ENCODE measurements around the gene TLL1. TPM values are rescaled to one million over a fixed set of nuclear protein-coding genes. Genes with fewer than 3 reads are reported as not detected.

The TLL1 gene
- total and polyA plus RNA-seq, 3 experiments from 2014 or later = not detected

DNA sequence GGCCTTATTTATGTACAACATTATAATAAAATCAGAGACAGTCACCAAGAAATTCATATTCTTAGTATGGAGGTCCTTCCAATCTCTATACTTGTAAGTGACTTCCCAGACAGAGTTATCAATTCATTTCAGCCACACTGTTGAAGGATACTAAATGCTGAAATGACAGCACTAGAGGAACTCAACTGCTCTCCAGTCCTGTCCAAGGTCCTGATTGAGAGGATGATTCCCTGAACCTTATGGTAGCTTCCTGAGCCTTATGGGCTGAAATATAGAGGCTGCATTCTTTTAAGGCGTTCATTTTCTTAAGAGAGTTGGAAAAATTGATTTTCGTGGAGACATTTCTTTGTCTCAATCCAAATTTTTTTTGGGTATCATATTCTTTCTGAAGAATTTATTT, 205.9 kb downstream of the TLL1 start:
- H3K4me3 Mint-ChIP-seq = no peak overlapping the region
- CTCF ChIA-PET = no interaction called here
- H3K9me3 ChIP-seq (ENCODE audit: low read length) = no peaks in the 10 kb centered on the region
- H3K4me1 Mint-ChIP-seq = no peaks in the 10 kb centered on the region
- no peak overlapping the region for H3K27ac Mint-ChIP-seq
- no peaks in the 10 kb centered on the region for H3K36me3 ChIP-seq (ENCODE audit: insufficient read depth, low read length)
- no peak for DNase-seq
- peaks cover 0 to 21% (median 5%) of the 10 kb centered on the region in 5 donors for H3K9me3 Mint-ChIP-seq
- no peak overlapping the region for H3K27ac ChIP-seq (ENCODE audit: low read depth, low read length)
- POLR2A ChIA-PET = no interaction called here
- H3K27me3 ChIP-seq (ENCODE audit: insufficient read depth, low read length, poor library complexity, severe bottlenecking) = no peaks in the 10 kb centered on the region
- no peak overlapping the region for H3K4me3 ChIP-seq (ENCODE audit: low read length)
- H3K27me3 Mint-ChIP-seq = no peaks in the 10 kb centered on the region
- no peaks in the 10 kb centered on the region for H3K4me1 ChIP-seq (ENCODE audit: insufficient read depth, low read length)
- no peaks in the 10 kb centered on the region for H3K36me3 Mint-ChIP-seq

- Histone ChIP-seq H3K27me3 (ENCODE audit: insufficient read depth, low read length, poor library complexity, severe bottlenecking) (no peaks in the 10 kb centered on the region), H3K27ac (ENCODE audit: low read depth, low read length) (no peak overlapping the region), H3K4me3 (ENCODE audit: low read length) (no peak overlapping the region), H3K36me3 (ENCODE audit: insufficient read depth, low read length) (no peaks in the 10 kb centered on the region), H3K4me1 (ENCODE audit: insufficient read depth, low read length) (no peaks in the 10 kb centered on the region), H3K9me3 (ENCODE audit: low read length) (no peaks in the 10 kb centered on the region)
- Mint-ChIP-seq H3K9me3 (peaks cover 0 to 6% (median 0%) of the 10 kb centered on the region in 5 donors), H3K4me3 (no peak overlapping the region), H3K4me1 (no peaks in the 10 kb centered on the region), H3K27ac (no peak overlapping the region), H3K36me3 (no peaks in the 10 kb centered on the region), H3K27me3 (no peaks in the 10 kb centered on the region)
- DNase-seq = no peak
- ChIA-PET CTCF (no interaction called here), POLR2A (no interaction called here)
Observed at GRCh38 chr4:166087569-166087968, 214.5 kb downstream of the TLL1 start.

GRCh38 chr4:166088576-166088975, 215.5 kb downstream of the TLL1 start:
- H3K36me3 Mint-ChIP-seq = no peaks in the 10 kb centered on the region
- no peaks in the 10 kb centered on the region for H3K4me1 ChIP-seq (ENCODE audit: insufficient read depth, low read length)
- no peak overlapping the region for H3K4me3 Mint-ChIP-seq
- POLR2A ChIA-PET = no interaction called here
- H3K4me3 ChIP-seq (ENCODE audit: low read length) = no peak overlapping the region
- no peak overlapping the region for H3K27ac ChIP-seq (ENCODE audit: low read depth, low read length)
- H3K9me3 Mint-ChIP-seq = peaks cover 0 to 4% (median 0%) of the 10 kb centered on the region in 5 donors
- no peak for DNase-seq
- H3K27ac Mint-ChIP-seq = peak overlapping the region in 1 of 8 donors; percentile 19
- CTCF ChIA-PET = no interaction called here
- H3K27me3 ChIP-seq (ENCODE audit: insufficient read depth, low read length, poor library complexity, severe bottlenecking) = no peaks in the 10 kb centered on the region
- H3K27me3 Mint-ChIP-seq = no peaks in the 10 kb centered on the region
- H3K4me1 Mint-ChIP-seq = no peaks in the 10 kb centered on the region
- no peaks in the 10 kb centered on the region for H3K36me3 ChIP-seq (ENCODE audit: insufficient read depth, low read length)
- no peaks in the 10 kb centered on the region for H3K9me3 ChIP-seq (ENCODE audit: low read length)

DNA sequence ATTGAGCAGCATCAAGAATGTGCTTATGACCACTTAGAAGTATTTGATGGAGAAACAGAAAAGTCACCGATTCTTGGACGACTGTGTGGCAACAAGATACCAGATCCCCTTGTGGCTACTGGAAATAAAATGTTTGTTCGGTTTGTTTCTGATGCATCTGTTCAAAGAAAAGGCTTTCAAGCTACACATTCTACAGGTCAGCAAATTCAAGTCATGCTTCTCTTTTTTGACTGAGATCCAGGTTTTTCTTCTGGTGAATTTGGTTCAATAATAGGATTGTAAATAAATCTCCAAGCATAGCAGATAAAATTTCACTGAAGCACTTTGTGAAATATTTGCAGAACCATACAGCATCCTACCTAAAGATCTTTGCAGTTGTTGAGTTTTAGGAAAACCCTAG, 218.1 kb downstream of the TLL1 start:
- H3K27ac Mint-ChIP-seq = no peak overlapping the region
- Histone ChIP-seq H3K4me3 (ENCODE audit: low read length) (no peak overlapping the region), H3K4me1 (ENCODE audit: insufficient read depth, low read length) (no peaks in the 10 kb centered on the region), H3K36me3 (ENCODE audit: insufficient read depth, low read length) (no peaks in the 10 kb centered on the region), H3K27me3 (ENCODE audit: insufficient read depth, low read length, poor library complexity, severe bottlenecking) (no peaks in the 10 kb centered on the region), H3K27ac (ENCODE audit: low read depth, low read length) (no peak overlapping the region), H3K9me3 (ENCODE audit: low read length) (no peaks in the 10 kb centered on the region)
- ChIA-PET POLR2A (no interaction called here), CTCF (no interaction called here)
- no peak for DNase-seq
- no peaks in the 10 kb centered on the region for H3K27me3 Mint-ChIP-seq
- no peak overlapping the region for H3K4me3 Mint-ChIP-seq
- H3K9me3 Mint-ChIP-seq = no peaks in the 10 kb centered on the region
- H3K36me3 Mint-ChIP-seq = no peaks in the 10 kb centered on the region
- H3K4me1 Mint-ChIP-seq = no peaks in the 10 kb centered on the region

GRCh38 chr4:166091912-166092510, 219.0 kb downstream of the TLL1 start:
- CTCF ChIA-PET = no interaction called here
- POLR2A ChIA-PET = no interaction called here
- H3K4me3 ChIP-seq (ENCODE audit: low read length) = no peak overlapping the region
- no peaks in the 10 kb centered on the region for H3K27me3 ChIP-seq (ENCODE audit: insufficient read depth, low read length, poor library complexity, severe bottlenecking)
- Mint-ChIP-seq H3K4me1 (no peaks in the 10 kb centered on the region), H3K4me3 (no peak overlapping the region), H3K27ac (no peak overlapping the region), H3K27me3 (no peaks in the 10 kb centered on the region), H3K36me3 (no peaks in the 10 kb centered on the region), H3K9me3 (no peaks in the 10 kb centered on the region)
- no peaks in the 10 kb centered on the region for H3K4me1 ChIP-seq (ENCODE audit: insufficient read depth, low read length)
- no peak overlapping the region for H3K27ac ChIP-seq (ENCODE audit: low read depth, low read length)
- no peaks in the 10 kb centered on the region for H3K9me3 ChIP-seq (ENCODE audit: low read length)
- no peaks in the 10 kb centered on the region for H3K36me3 ChIP-seq (ENCODE audit: insufficient read depth, low read length)
- DNase-seq = no peak

- Histone ChIP-seq H3K27ac (ENCODE audit: low read depth, low read length) (no peak overlapping the region), H3K4me3 (ENCODE audit: low read length) (no peak overlapping the region)
- CTCF ChIA-PET = no interaction called here
Observed at GRCh38 chr4:166092797-166093290, 219.8 kb downstream of the TLL1 start.

GRCh38 chr4:166104623-166105022, 231.6 kb downstream of the TLL1 start:
- no peaks in the 10 kb centered on the region for H3K4me1 ChIP-seq (ENCODE audit: insufficient read depth, low read length)
- CTCF ChIA-PET = no interaction called here
- DNase-seq = no peak
- no peaks in the 10 kb centered on the region for H3K27me3 Mint-ChIP-seq
- no peak overlapping the region for H3K27ac Mint-ChIP-seq
- H3K9me3 ChIP-seq (ENCODE audit: low read length) = no peaks in the 10 kb centered on the region
- no peak overlapping the region for H3K4me3 ChIP-seq (ENCODE audit: low read length)
- H3K36me3 ChIP-seq (ENCODE audit: insufficient read depth, low read length) = no peaks in the 10 kb centered on the region
- H3K27ac ChIP-seq (ENCODE audit: low read depth, low read length) = no peak overlapping the region
- no peaks in the 10 kb centered on the region for H3K27me3 ChIP-seq (ENCODE audit: insufficient read depth, low read length, poor library complexity, severe bottlenecking)
- H3K4me1 Mint-ChIP-seq = no peaks in the 10 kb centered on the region
- H3K36me3 Mint-ChIP-seq = no peaks in the 10 kb centered on the region
- peaks cover 2 to 13% (median 4%) of the 10 kb centered on the region in 5 donors for H3K9me3 Mint-ChIP-seq
- H3K4me3 Mint-ChIP-seq = no peak overlapping the region
- POLR2A ChIA-PET = no interaction called here

More at GRCh38 chr4:166092797-166093290, 219.8 kb downstream of the TLL1 start:
- Mint-ChIP-seq H3K4me3 (no peak overlapping the region), H3K4me1 (no peaks in the 10 kb centered on the region), H3K27me3 (no peaks in the 10 kb centered on the region), H3K36me3 (no peaks in the 10 kb centered on the region), H3K27ac (no peak overlapping the region), H3K9me3 (no peaks in the 10 kb centered on the region)
- POLR2A ChIA-PET = no interaction called here
- no peak for DNase-seq
- Histone ChIP-seq H3K36me3 (ENCODE audit: insufficient read depth, low read length) (no peaks in the 10 kb centered on the region), H3K27me3 (ENCODE audit: insufficient read depth, low read length, poor library complexity, severe bottlenecking) (no peaks in the 10 kb centered on the region), H3K9me3 (ENCODE audit: low read length) (no peaks in the 10 kb centered on the region), H3K4me1 (ENCODE audit: insufficient read depth, low read length) (no peaks in the 10 kb centered on the region)

DNA sequence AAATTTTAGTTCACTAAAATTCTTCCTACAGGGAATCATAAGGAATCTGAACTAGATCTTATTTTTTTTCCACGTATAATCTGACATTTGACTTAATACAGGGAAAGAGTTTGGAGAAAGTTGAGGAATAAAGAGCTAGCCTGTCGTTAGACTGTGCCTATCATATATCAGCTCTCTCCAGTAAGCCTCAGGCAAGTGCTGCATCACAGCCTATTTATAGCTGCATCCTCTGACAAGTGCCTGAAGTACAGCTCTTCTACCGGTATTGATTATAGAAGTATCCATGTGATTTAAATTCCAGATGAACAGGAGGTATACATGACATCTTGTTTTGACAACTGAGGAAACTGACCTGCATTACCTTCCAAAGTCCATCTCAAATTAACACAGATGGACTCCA, 248.9 kb downstream of the TLL1 start:
- Histone ChIP-seq H3K27ac (ENCODE audit: low read depth, low read length) (no peak overlapping the region), H3K27me3 (ENCODE audit: insufficient read depth, low read length, poor library complexity, severe bottlenecking) (no peaks in the 10 kb centered on the region), H3K9me3 (ENCODE audit: low read length) (no peaks in the 10 kb centered on the region), H3K4me1 (ENCODE audit: insufficient read depth, low read length) (no peaks in the 10 kb centered on the region), H3K4me3 (ENCODE audit: low read length) (no peak overlapping the region), H3K36me3 (ENCODE audit: insufficient read depth, low read length) (no peaks in the 10 kb centered on the region)
- DNase-seq = no peak
- Mint-ChIP-seq H3K27ac (no peak overlapping the region), H3K4me1 (no peaks in the 10 kb centered on the region), H3K27me3 (no peaks in the 10 kb centered on the region), H3K9me3 (peaks cover 0 to 10% (median 2%) of the 10 kb centered on the region in 5 donors), H3K36me3 (no peaks in the 10 kb centered on the region), H3K4me3 (no peak overlapping the region)
- ChIA-PET POLR2A (no interaction called here), CTCF (no interaction called here)

DNA sequence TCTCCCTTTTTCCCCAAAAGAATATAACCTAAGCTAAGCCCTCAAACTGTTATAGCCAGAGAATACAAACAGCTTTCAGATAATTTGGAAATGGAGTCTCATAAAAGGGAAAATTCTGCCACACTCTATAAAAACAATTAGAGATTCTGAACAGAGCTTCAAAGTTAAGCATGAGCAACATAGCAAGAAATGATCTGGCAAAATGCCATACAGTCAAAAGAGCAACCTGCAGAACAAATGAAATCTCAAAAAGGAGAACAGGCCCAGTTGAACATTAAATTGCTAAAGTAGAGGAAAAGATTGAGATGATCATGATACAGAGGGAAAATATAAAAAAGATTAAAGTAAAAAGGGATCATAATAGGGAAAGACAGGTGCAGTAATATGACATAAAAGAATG, 250.5 kb downstream of the TLL1 start:
- no peak overlapping the region for H3K27ac ChIP-seq (ENCODE audit: low read depth, low read length)
- peaks cover 0 to 10% (median 2%) of the 10 kb centered on the region in 5 donors for H3K9me3 Mint-ChIP-seq
- no peaks in the 10 kb centered on the region for H3K4me1 ChIP-seq (ENCODE audit: insufficient read depth, low read length)
- no peaks in the 10 kb centered on the region for H3K27me3 Mint-ChIP-seq
- H3K36me3 Mint-ChIP-seq = no peaks in the 10 kb centered on the region
- no peaks in the 10 kb centered on the region for H3K4me1 Mint-ChIP-seq
- H3K4me3 Mint-ChIP-seq = no peak overlapping the region
- H3K27me3 ChIP-seq (ENCODE audit: insufficient read depth, low read length, poor library complexity, severe bottlenecking) = no peaks in the 10 kb centered on the region
- DNase-seq = no peak
- ChIA-PET POLR2A (no interaction called here), CTCF (no interaction called here)
- no peak overlapping the region for H3K4me3 ChIP-seq (ENCODE audit: low read length)
- no peak overlapping the region for H3K27ac Mint-ChIP-seq
- no peaks in the 10 kb centered on the region for H3K9me3 ChIP-seq (ENCODE audit: low read length)
- no peaks in the 10 kb centered on the region for H3K36me3 ChIP-seq (ENCODE audit: insufficient read depth, low read length)

Measured in CD8-positive, alpha-beta memory T cell (primary cell).